H1 (cell line): Measurements from ENCODE around the gene YEATS4. TPM values are rescaled to one million over a fixed set of nuclear protein-coding genes. Genes with fewer than 3 reads are reported as not detected.

Experiments
- CTCF ChIA-PET: fragments of 300-600 bp; sonication (Branson Sonifier 250); formaldehyde crosslinking; loops from one replicate; lab custom pipeline; 2021; ENCODE audit not compliant: partially characterized antibody; lab: Charles Lee
- POLR2A ChIA-PET: fragments of 300-600 bp; sonication (Branson Sonifier 250); formaldehyde crosslinking; loops from one replicate; lab custom pipeline; 2021; ENCODE audit warnings: inconsistent platforms; ENCODE audit not compliant: partially characterized antibody; lab: Charles Lee
- DNase-seq, 2 experiments: peaks; one replicate each; pipeline versions ENCODE4 v3.0.0 to v3.0.0-alpha.2; 2010 to 2022; ENCODE audit warnings: low spot score in 2 of 2, low read depth in 1 of 2, mixed read lengths in 1 of 2
- FAIRE-seq: peaks from 2 replicates; lab custom pipeline; 2011; peaks lifted over from hg19 to GRCh38; lab: Jason Lieb, UNC
- H2AFZ ChIP-seq: 2 replicates; pipeline ENCODE4 v1.8.1; 2012; ENCODE audit warnings: low read length, inconsistent platforms
- H2AK5ac ChIP-seq: 2 replicates; pipeline ENCODE4 v1.6.1; 2013; ENCODE audit warnings: low read depth, low read length
- H2BK120ac ChIP-seq: replicated peaks from 2 replicates; pipeline ENCODE3; 2013; ENCODE audit warnings: low read depth, low read length, inconsistent platforms
- H2BK12ac ChIP-seq: 2 replicates; pipeline ENCODE4 v1.6.1; 2013; ENCODE audit warnings: low read depth, low read length
- H2BK15ac ChIP-seq: 2 replicates; pipeline ENCODE4 v1.6.1; 2013; ENCODE audit warnings: low read length
- H2BK20ac ChIP-seq: 2 replicates; pipeline ENCODE4 v1.6.1; 2013; ENCODE audit warnings: low read length
- H2BK5ac ChIP-seq: 2 replicates; pipeline ENCODE4 v1.6.1; 2013; ENCODE audit warnings: low read depth, low read length
- H3K14ac ChIP-seq: 2 replicates; pipeline ENCODE4 v1.6.1; 2013; ENCODE audit warnings: inconsistent platforms; ENCODE audit not compliant: insufficient read length
- H3K18ac ChIP-seq: 2 replicates; pipeline ENCODE4 v1.6.1; 2013; ENCODE audit warnings: low read length; ENCODE audit errors: extremely low read depth
- H3K23ac ChIP-seq: 2 replicates; pipeline ENCODE4 v1.6.1; 2013; ENCODE audit warnings: inconsistent platforms; ENCODE audit not compliant: insufficient read length
- H3K23me2 ChIP-seq: 2 replicates; pipeline ENCODE4 v1.6.1; 2013; ENCODE audit warnings: low read depth, low read length
- H3K27ac ChIP-seq: 2 replicates; pipeline ENCODE4 v1.6.1; 2011; ENCODE audit warnings: low read depth, low read length, inconsistent platforms
- H3K27me3 ChIP-seq, 4 experiments: replicated peaks in 1 of 4; 1 replicate in 1 of 4; 2 replicates in 3 of 4; pipeline versions ENCODE4 v1.6.1 to v1.8.1; 2011 to 2013; ENCODE audit warnings: low read length in 3 of 4, mild to moderate bottlenecking in 3 of 4, inconsistent platforms in 2 of 4, mixed read lengths in 2 of 4, moderate library complexity in 1 of 4; ENCODE audit not compliant: control insufficient read depth in 3 of 4, insufficient read depth in 3 of 4; ENCODE audit errors: extremely low read depth in 1 of 4
- H3K36me3 ChIP-seq, 4 experiments: 2 replicates each; pipeline versions ENCODE4 v1.6.1 to v1.8.1; 2011 to 2013; ENCODE audit warnings: mild to moderate bottlenecking in 4 of 4, low read length in 3 of 4, moderate library complexity in 2 of 4, control low read depth in 1 of 4, inconsistent platforms in 1 of 4; ENCODE audit not compliant: insufficient read depth in 4 of 4, control insufficient read depth in 2 of 4
- H3K4ac ChIP-seq: replicated peaks from 2 replicates; pipeline ENCODE3; 2013; ENCODE audit warnings: low read length, low read depth, mixed read lengths, inconsistent platforms; ENCODE audit not compliant: insufficient read length
- H3K4me1 ChIP-seq, 4 experiments: replicated peaks in 1 of 4; 1 replicate in 1 of 4; 2 replicates in 3 of 4; pipeline versions ENCODE4 v1.6.1 to v1.8.1; 2011 to 2013; ENCODE audit warnings: low read length in 3 of 4, inconsistent platforms in 2 of 4, mixed read lengths in 1 of 4; ENCODE audit not compliant: insufficient read depth in 4 of 4, control insufficient read depth in 3 of 4
- H3K4me2 ChIP-seq, 2 experiments: 2 replicates each; pipeline versions ENCODE4 v1.6.1 to v1.8.1; 2011 to 2013; ENCODE audit warnings: low read depth in 2 of 2, low read length in 2 of 2, control low read depth in 1 of 2, inconsistent platforms in 1 of 2, mild to moderate bottlenecking in 1 of 2; ENCODE audit not compliant: insufficient read depth in 1 of 2
- H3K4me3 ChIP-seq, 4 experiments: fragments of 200-600, 300-600 bp in 1 of 4; sonication (generic), shearing (Covaris generic), sonication (Bioruptor Twin) in 1 of 4; 2 replicates each; pipeline versions ENCODE4 v1.5.1 to v1.8.1; 2011 to 2016; ENCODE audit warnings: low read length in 4 of 4, low read depth in 3 of 4, control low read depth in 2 of 4, inconsistent platforms in 2 of 4, mild to moderate bottlenecking in 2 of 4, mixed read lengths in 1 of 4, moderate library complexity in 1 of 4; ENCODE audit not compliant: insufficient read depth in 2 of 4; ENCODE audit errors: extremely low read depth in 1 of 4
- H3K56ac ChIP-seq: replicated peaks from 2 replicates; pipeline ENCODE3; 2013; ENCODE audit warnings: low read depth, mild to moderate bottlenecking, mixed read lengths, low read length, inconsistent platforms; ENCODE audit not compliant: insufficient read length
- H3K79me1 ChIP-seq: 2 replicates; pipeline ENCODE4 v1.6.1; 2013; ENCODE audit warnings: low read depth, low read length, control low read depth
- H3K79me2 ChIP-seq, 2 experiments: 2 replicates each; pipeline versions ENCODE4 v1.6.1 to v1.8.1; 2012 to 2013; ENCODE audit warnings: low read length in 2 of 2, mild to moderate bottlenecking in 2 of 2, inconsistent platforms in 1 of 2; ENCODE audit not compliant: insufficient read depth in 2 of 2, control insufficient read depth in 1 of 2
- H3K9ac ChIP-seq, 4 experiments: replicated peaks in 1 of 4; 1 replicate in 1 of 4; 2 replicates in 3 of 4; pipeline versions ENCODE4 v1.6.1 to v1.8.1; 2011 to 2013; ENCODE audit warnings: low read depth in 3 of 4, low read length in 3 of 4, control low read depth in 2 of 4, mild to moderate bottlenecking in 2 of 4, moderate library complexity in 2 of 4, inconsistent platforms in 1 of 4; ENCODE audit errors: extremely low read depth in 1 of 4
- H3K9me3 ChIP-seq, 2 experiments: 2 replicates each; pipeline versions ENCODE4 v1.6.1 to v1.8.1; 2012 to 2013; ENCODE audit warnings: mild to moderate bottlenecking in 2 of 2, moderate library complexity in 2 of 2, control low read depth in 1 of 2, inconsistent platforms in 1 of 2, low read depth in 1 of 2, low read length in 1 of 2, mixed read lengths in 1 of 2; ENCODE audit not compliant: insufficient read depth in 2 of 2
- H4K20me1 ChIP-seq, 2 experiments: replicated peaks in 1 of 2; 2 replicates each; pipeline versions ENCODE3 to v1.8.1; 2011 to 2013; ENCODE audit warnings: inconsistent platforms in 2 of 2, low read length in 2 of 2, mild to moderate bottlenecking in 1 of 2; ENCODE audit not compliant: insufficient read depth in 2 of 2, control insufficient read depth in 1 of 2
- H4K5ac ChIP-seq: 2 replicates; pipeline ENCODE4 v1.6.1; 2013; ENCODE audit warnings: low read length, low read depth, mixed read lengths, inconsistent platforms; ENCODE audit not compliant: insufficient read length
- H4K8ac ChIP-seq: 2 replicates; pipeline ENCODE4 v1.8.0; 2013; ENCODE audit warnings: mild to moderate bottlenecking, moderate library complexity, low read length, inconsistent platforms; ENCODE audit not compliant: insufficient read depth; ENCODE audit errors: extremely low read depth
- H4K91ac ChIP-seq: replicated peaks from 2 replicates; pipeline ENCODE3; 2013; ENCODE audit warnings: low read length, mixed read lengths, inconsistent platforms; ENCODE audit not compliant: insufficient read length
- BACH1 ChIP-seq: IDR thresholded peaks from 2 replicates; pipeline ENCODE4 v1.6.1; 2012; ENCODE audit warnings: low read length, improper control_type of control experiment
- BCL11A ChIP-seq, 2 experiments: IDR thresholded peaks; one replicate each; pipeline ENCODE4 v1.6.1; 2011; ENCODE audit warnings: low read depth in 2 of 2, low read length in 2 of 2, mild to moderate bottlenecking in 2 of 2
- BRCA1 ChIP-seq: IDR thresholded peaks from 2 replicates; pipeline ENCODE4 v1.6.1; 2012; ENCODE audit warnings: low read depth, low read length, improper control_type of control experiment
- CBX8 ChIP-seq: fragments of 300-800, 300-1000 bp; sonication (generic); IDR thresholded peaks from 2 replicates; pipeline ENCODE4 v1.7.1; 2016; ENCODE audit warnings: low read depth, low read length, borderline replicate concordance
- CEBPB ChIP-seq: IDR thresholded peaks from 2 replicates; pipeline ENCODE4 v1.6.1; 2012; ENCODE audit warnings: low read depth, low read length
- CHD2 ChIP-seq: IDR thresholded peaks from 2 replicates; pipeline ENCODE4 v1.6.1; 2012; ENCODE audit warnings: low read length, improper control_type of control experiment
- GABPA ChIP-seq: IDR thresholded peaks from 2 replicates; pipeline ENCODE4 v1.6.1; 2011; ENCODE audit warnings: mild to moderate bottlenecking, low read length, moderate library complexity, borderline replicate concordance; ENCODE audit not compliant: insufficient read depth
- GTF2F1 ChIP-seq: IDR thresholded peaks from 2 replicates; pipeline ENCODE4 v1.6.1; 2012; ENCODE audit warnings: low read depth, low read length, improper control_type of control experiment, borderline replicate concordance
- JUN ChIP-seq: IDR thresholded peaks from 2 replicates; pipeline ENCODE4 v1.6.1; 2011; ENCODE audit warnings: low read depth, mild to moderate bottlenecking, improper control_type of control experiment, low read length
- KDM4A ChIP-seq: IDR thresholded peaks from one replicate; pipeline ENCODE4 v1.7.1; 2012; ENCODE audit warnings: low read depth, mild to moderate bottlenecking, moderate library complexity, low read length, inconsistent platforms; ENCODE audit not compliant: severe bottlenecking
- POU5F1 ChIP-seq: IDR thresholded peaks from 2 replicates; pipeline ENCODE4 v1.6.1; 2011; ENCODE audit warnings: low read depth, mild to moderate bottlenecking, low read length, moderate library complexity
- SIN3A ChIP-seq, 2 experiments: IDR thresholded peaks in 1 of 2; conservative IDR thresholded peaks in 1 of 2; 2 replicates each; pipeline ENCODE4 v1.6.1; 2011 to 2012; ENCODE audit warnings: low read length in 2 of 2, improper control_type of control experiment in 1 of 2, low read depth in 1 of 2, mild to moderate bottlenecking in 1 of 2
- SP4 ChIP-seq: IDR thresholded peaks from 2 replicates; pipeline ENCODE4 v1.6.1; 2012; ENCODE audit warnings: low read length, inconsistent platforms
- TAF7 ChIP-seq: optimal IDR thresholded peaks from 2 replicates; pipeline ENCODE3; 2011; ENCODE audit warnings: low read depth, mild to moderate bottlenecking, inconsistent platforms, low read length, moderate library complexity, borderline replicate concordance
- WGBS, 2 experiments: shearing (Covaris generic) in 1 of 2; methylation state at CpG; one replicate each; pipeline versions ENCODE4 v1.1.6 to v1.1.7; 2013 to 2015; ENCODE audit warnings: low lambda C conversion rate in 2 of 2, mixed read lengths in 2 of 2, inconsistent platforms in 1 of 2, low coverage in 1 of 2, missing lambda C conversion rate in 1 of 2; ENCODE audit not compliant: insufficient replicate concordance in 2 of 2, insufficient coverage in 1 of 2, insufficient read length in 1 of 2; ENCODE audit errors: extremely low coverage in 1 of 2, missing lambda C conversion rate in 1 of 2; 5-methylcytosine and 5-hydroxymethylcytosine counted together
- polyA plus RNA-seq, 7 experiments: library from polyadenylated mRNA; depleted of rRNA in 3 of 7; stranded (reverse) in 5 of 7; unstranded in 2 of 7; fragments of >200 nt in 5 of 7; fragments of 200-250 nt in 2 of 7; gene quantifications; 1 replicate in 5 of 7; 2 replicates in 1 of 7; 4 replicates in 1 of 7; pipeline versions ENCODE4 v1.2.1 to v1.2.3, GENCODE V29; 2011 to 2013; ENCODE audit warnings: missing spikeins in 2 of 7, mixed read lengths in 2 of 7
- total RNA-seq: library from RNA; stranded (reverse); fragmentation: NEBNext Ultra II Directional; extraction: Animal tissue kit (Norgen Biotek cat#: 25700); gene quantifications from 2 replicates; pipeline ENCODE4 v1.2.1, GENCODE V29; 2021

The YEATS4 gene
- total and polyA plus RNA-seq, 2 of the 8 experiments (the other 6 are each of a cell fraction or from before 2014, with no cell fraction given), result 25.7 to 32.5 TPM

GRCh38 chr12:69428351-69429073 is 69.0 kb downstream of the YEATS4 start:
- Histone ChIP-seq H3K4me1 (no peaks in the 10 kb centered on the region), H3K4me3 (no peak overlapping the region), H3K18ac (no peak overlapping the region), H3K79me1 (no peaks in the 10 kb centered on the region), H2BK5ac (no peak overlapping the region), H2BK15ac (no peak overlapping the region), H3K14ac (no peak overlapping the region), H3K4ac (no peak overlapping the region), H2AK5ac (no peak overlapping the region), H3K4me2 (no peak overlapping the region), H4K8ac (no peak overlapping the region), H3K36me3 (no peaks in the 10 kb centered on the region), H2BK12ac (no peak overlapping the region), H3K79me2 (no peaks in the 10 kb centered on the region), H3K9me3 (no peaks in the 10 kb centered on the region), H4K5ac (no peak overlapping the region), H3K56ac (no peak overlapping the region), H3K9ac (no peak overlapping the region), H2AFZ (no peak overlapping the region), H3K27ac (no peak overlapping the region), H2BK120ac (no peak overlapping the region), H3K23ac (no peak overlapping the region), H4K20me1 (no peaks in the 10 kb centered on the region), H3K23me2 (no peaks in the 10 kb centered on the region), H2BK20ac (no peak overlapping the region), H4K91ac (no peak overlapping the region), H3K27me3 (no peaks in the 10 kb centered on the region)
- ChIA-PET CTCF (interaction anchor here (0.7 to 1.9 kb wide), 6 partner anchors 12 to 208 kb away, joined by 3 to 4 read pairs (median 3); no protein-coding TSS in a partner anchor), POLR2A (interaction anchor here (1.0 kb wide), 1 partner anchor 74 kb away, joined by 4 read pairs; no protein-coding TSS in a partner anchor)
- WGBS, 2 experiments, result 92% methylated on average over 7 of the region's 7 CpGs; no CpG with 5 or more reads in 1 of the 2 experiments
- DNase-seq (no peak), FAIRE-seq (no peak)
- TF ChIP-seq SP4, result no peak
- no peak for TF ChIP-seq GTF2F1
- no peak for TF ChIP-seq POU5F1
- TF ChIP-seq CHD2, result no peak
- TF ChIP-seq TAF7, result no peak
- TF ChIP-seq CEBPB, result no peak
- TF ChIP-seq KDM4A, result no peak
- no peak for TF ChIP-seq GABPA
- no peak for TF ChIP-seq BACH1
- TF ChIP-seq SIN3A (conservative IDR thresholded peaks at IDR 0.05 in 1 of 2, IDR thresholded peaks at IDR 0.05 in 1 of 2; ENCODE audit: low read depth in 1 of 2, low read length in 2 of 2), result no peak
- TF ChIP-seq BCL11A (IDR thresholded peaks at IDR 0.05; ENCODE audit: low read depth in 2 of 2, low read length in 2 of 2), result no peak
- no peak for TF ChIP-seq JUN
- TF ChIP-seq CBX8, result no peak
- no peak for TF ChIP-seq BRCA1
